ENCODE measurements around the gene PGBD1. TPM values are rescaled to one million over a fixed set of nuclear protein-coding genes. Genes with fewer than 3 reads are reported as not detected.

PGBD1 gene
- polyA plus RNA-seq, 1 of the 3 experiments (the other 2 are of a cell fraction): 2.5 TPM

DNA sequence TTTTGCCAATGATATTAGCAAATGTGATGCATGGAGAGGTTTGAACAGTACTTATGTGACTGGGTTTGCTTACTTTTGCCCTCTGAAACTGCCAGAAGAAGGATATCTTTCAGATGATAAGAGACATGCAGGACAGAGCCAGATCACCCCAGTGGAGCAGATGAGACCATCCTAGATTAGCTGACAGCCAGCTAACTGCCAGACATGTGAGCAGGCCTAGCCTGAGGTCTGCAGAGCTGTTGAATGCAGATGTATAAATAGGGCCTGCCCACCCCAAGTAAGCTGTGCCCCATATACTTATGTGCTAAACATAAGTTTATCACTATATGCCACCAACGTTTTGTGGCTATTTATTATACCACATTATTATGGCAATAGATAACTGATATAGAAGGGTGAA, 48.7 kb downstream of the PGBD1 start:
- Histone ChIP-seq H3K4me2 (no peak overlapping the region), H3F3A (replicated peaks; ENCODE audit: insufficient read depth) (peaks cover 8% of the 10 kb centered on the region), H3K27ac (ENCODE audit: low read depth in 2 of 2, low read length in 1 of 2) (peak overlapping the region in 1 of 2 experiments; percentile 55; a peak in 1 of 4 replicates), H3K4me1 (ENCODE audit: control insufficient read depth in 1 of 2, insufficient read depth in 2 of 2, low read depth in 1 of 2, low read length in 1 of 2) (peaks cover 0 to 6% of the 10 kb centered on the region in 2 experiments; a peak in 2 of 4 replicates), H3K9me3 (peaks cover 4% of the 10 kb centered on the region), H3K27me3 (ENCODE audit: insufficient read depth) (no peaks in the 10 kb centered on the region), H3K9ac (no peak overlapping the region), H4K20me1 (ENCODE audit: insufficient read depth) (no peaks in the 10 kb centered on the region), H3K79me2 (ENCODE audit: insufficient read depth) (no peaks in the 10 kb centered on the region), H2AFZ (ENCODE audit: low read depth) (no peak overlapping the region), H3K9me2 (no peaks in the 10 kb centered on the region), H3K4me3 (ENCODE audit: low read depth in 2 of 2, low read length in 1 of 2) (no peak overlapping the region), H3K36me3 (replicated peaks in 1 of 2; ENCODE audit: control insufficient read depth in 1 of 2, insufficient read depth in 2 of 2, low read length in 1 of 2) (peaks cover 6 to 11% of the 10 kb centered on the region in 2 experiments)
- CTCF ChIA-PET: no interaction called here
- DNase-seq: no peak
- TF ChIP-seq, protein P1, sequence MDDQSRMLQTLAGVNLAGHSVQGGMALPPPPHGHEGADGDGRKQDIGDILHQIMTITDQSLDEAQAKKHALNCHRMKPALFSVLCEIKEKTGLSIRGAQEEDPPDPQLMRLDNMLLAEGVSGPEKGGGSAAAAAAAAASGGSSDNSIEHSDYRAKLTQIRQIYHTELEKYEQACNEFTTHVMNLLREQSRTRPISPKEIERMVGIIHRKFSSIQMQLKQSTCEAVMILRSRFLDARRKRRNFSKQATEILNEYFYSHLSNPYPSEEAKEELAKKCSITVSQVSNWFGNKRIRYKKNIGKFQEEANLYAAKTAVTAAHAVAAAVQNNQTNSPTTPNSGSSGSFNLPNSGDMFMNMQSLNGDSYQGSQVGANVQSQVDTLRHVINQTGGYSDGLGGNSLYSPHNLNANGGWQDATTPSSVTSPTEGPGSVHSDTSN (IDR thresholded peaks at IDR 0.05): no peak
- TF ChIP-seq CHD2 (IDR thresholded peaks at IDR 0.05; ENCODE audit: low read length, partially characterized antibody): peak; percentile 25
- TF ChIP-seq MEF2A (IDR thresholded peaks at IDR 0.05; ENCODE audit: borderline replicate concordance, low read depth): no peak
- peak; percentile 66; the same call in 1 of the 2 replicates for TF ChIP-seq MXI1 (IDR thresholded peaks at IDR 0.05; ENCODE audit: low read depth, low read length)
- POLR2A ChIA-PET: no interaction called here
- WGBS (ENCODE audit: low lambda C conversion rate): 0% methylated on average over 1 of the region's 1 CpG

DNA sequence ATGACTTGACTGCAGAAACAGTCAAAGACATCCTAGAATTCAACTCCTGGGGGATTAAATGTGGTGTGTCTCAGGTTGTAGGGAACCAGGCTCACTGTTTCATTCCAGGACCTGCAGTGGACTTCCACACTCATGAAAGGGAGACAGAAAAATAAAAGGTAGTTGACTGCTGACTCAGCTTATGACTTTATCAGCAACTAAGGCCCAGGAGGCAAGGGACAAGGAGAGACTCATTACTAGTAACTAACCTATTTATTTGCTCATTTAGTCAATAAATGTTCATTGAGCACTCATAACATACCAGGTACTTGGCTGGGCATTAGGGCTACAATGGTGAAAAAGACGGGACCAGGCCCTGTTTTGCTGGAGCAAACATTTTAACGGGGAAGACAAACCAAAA, 51.7 kb downstream of the PGBD1 start:
- Histone ChIP-seq H4K20me1 (ENCODE audit: insufficient read depth) (no peaks in the 10 kb centered on the region), H3K27me3 (ENCODE audit: insufficient read depth) (no peaks in the 10 kb centered on the region), H3K4me2 (no peak overlapping the region), H2AFZ (ENCODE audit: low read depth) (no peak overlapping the region), H3K9ac (no peak overlapping the region), H3K79me2 (ENCODE audit: insufficient read depth) (no peaks in the 10 kb centered on the region), H3F3A (replicated peaks; ENCODE audit: insufficient read depth) (peaks cover 11% of the 10 kb centered on the region), H3K9me3 (no peaks in the 10 kb centered on the region), H3K36me3 (replicated peaks in 1 of 2; ENCODE audit: control insufficient read depth in 1 of 2, insufficient read depth in 2 of 2, low read length in 1 of 2) (no peaks in the 10 kb centered on the region), H3K27ac (ENCODE audit: low read depth in 2 of 2, low read length in 1 of 2) (no peak overlapping the region), H3K4me1 (ENCODE audit: control insufficient read depth in 1 of 2, insufficient read depth in 2 of 2, low read depth in 1 of 2, low read length in 1 of 2) (peaks cover 0 to 11% of the 10 kb centered on the region in 2 experiments; a peak in 2 of 4 replicates), H3K9me2 (no peaks in the 10 kb centered on the region), H3K4me3 (ENCODE audit: low read depth in 2 of 2, low read length in 1 of 2) (no peak overlapping the region)
- ChIA-PET POLR2A (no interaction called here), CTCF (interaction anchor here (1.1 kb wide), 1 partner anchor 17 kb away, joined by 5 read pairs; no protein-coding TSS in a partner anchor)
- WGBS (ENCODE audit: low lambda C conversion rate): 77% methylated on average over 2 of the region's 2 CpGs
- TF ChIP-seq FOXJ3 (CRISPR knock-in tag; IDR thresholded peaks at IDR 0.05) (no peak), RCOR1 (IDR thresholded peaks at IDR 0.05; ENCODE audit: low read length) (no peak), RFX5 (IDR thresholded peaks at IDR 0.05; ENCODE audit: low read length) (no peak), POLR2AphosphoS5 (IDR thresholded peaks at IDR 0.05; ENCODE audit: low read depth, low read length) (no peak), YY1 (IDR thresholded peaks at IDR 0.05; ENCODE audit: low read depth) (no peak)
- TF ChIP-seq, protein P1 (IDR thresholded peaks at IDR 0.05): no peak
- no peak for DNase-seq

DNA sequence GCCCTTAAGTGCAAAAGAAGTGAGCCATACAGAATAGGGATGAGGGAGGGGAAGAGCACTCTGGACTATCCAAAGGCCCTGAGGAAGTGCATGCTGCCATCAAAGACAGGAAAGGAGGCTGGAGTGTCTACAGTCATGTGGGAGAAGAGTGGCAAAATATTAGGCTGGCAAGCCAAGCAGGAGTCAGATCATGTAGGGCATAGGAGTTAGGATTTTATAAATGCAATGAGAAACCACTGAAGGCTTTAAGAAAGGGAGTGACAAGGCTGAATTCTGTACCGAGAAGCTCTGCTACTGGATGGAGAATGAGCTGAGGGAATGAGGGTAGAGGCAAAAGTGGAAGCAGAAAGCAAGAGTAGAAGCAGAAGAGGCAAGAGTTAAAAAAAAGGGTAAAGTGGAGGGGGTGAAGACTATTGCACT, 52.2 kb downstream of the PGBD1 start:
- POLR2A ChIA-PET: interaction anchor here (0.8 kb wide), 1 partner anchor 10 kb away, joined by 3 read pairs; no protein-coding TSS in a partner anchor
- 92% methylated on average over 1 of the region's 1 CpG for WGBS (ENCODE audit: low lambda C conversion rate)

More for the DNA sequence above, 52.2 kb downstream of the PGBD1 start:
- Histone ChIP-seq H3K4me2 (no peak overlapping the region), H3K9me3 (no peaks in the 10 kb centered on the region), H3K9me2 (no peaks in the 10 kb centered on the region), H3K4me1 (ENCODE audit: control insufficient read depth in 1 of 2, insufficient read depth in 2 of 2, low read depth in 1 of 2, low read length in 1 of 2) (peaks cover 0 to 11% of the 10 kb centered on the region in 2 experiments; a peak in 2 of 4 replicates), H3K27me3 (ENCODE audit: insufficient read depth) (no peaks in the 10 kb centered on the region), H2AFZ (ENCODE audit: low read depth) (no peak overlapping the region), H3K9ac (no peak overlapping the region), H4K20me1 (ENCODE audit: insufficient read depth) (no peaks in the 10 kb centered on the region), H3K4me3 (ENCODE audit: low read depth in 2 of 2, low read length in 1 of 2) (no peak overlapping the region), H3K36me3 (replicated peaks in 1 of 2; ENCODE audit: control insufficient read depth in 1 of 2, insufficient read depth in 2 of 2, low read length in 1 of 2) (no peaks in the 10 kb centered on the region), H3F3A (replicated peaks; ENCODE audit: insufficient read depth) (peaks cover 11% of the 10 kb centered on the region), H3K79me2 (ENCODE audit: insufficient read depth) (no peaks in the 10 kb centered on the region), H3K27ac (ENCODE audit: low read depth in 2 of 2, low read length in 1 of 2) (no peak overlapping the region)
- CTCF ChIA-PET: interaction anchor here (0.9 kb wide), 1 partner anchor 22 kb away, joined by 5 read pairs; no protein-coding TSS in a partner anchor
- TF ChIP-seq GATA2 (CRISPR knock-in tag; IDR thresholded peaks at IDR 0.05): no peak
- TF ChIP-seq TAF1 (IDR thresholded peaks at IDR 0.05; ENCODE audit: borderline replicate concordance, low read depth, low read length): no peak
- no peak for TF ChIP-seq FOSL2 (IDR thresholded peaks at IDR 0.05; ENCODE audit: borderline replicate concordance, low read depth)
- no peak for TF ChIP-seq GABPA (IDR thresholded peaks at IDR 0.05; ENCODE audit: low read depth)
- no peak for TF ChIP-seq NFIC (IDR thresholded peaks at IDR 0.05; ENCODE audit: borderline replicate concordance)
- no peak for TF ChIP-seq POLR2AphosphoS5 (IDR thresholded peaks at IDR 0.05; ENCODE audit: low read depth, low read length)
- TF ChIP-seq EP300 (IDR thresholded peaks at IDR 0.05; ENCODE audit: borderline replicate concordance in 1 of 2, low read depth in 1 of 2, low read length in 1 of 2): no peak
- TF ChIP-seq, protein P1 (IDR thresholded peaks at IDR 0.05): no peak
- no peak for TF ChIP-seq NRF1 (IDR thresholded peaks at IDR 0.05; ENCODE audit: low read depth, low read length)
- no peak for TF ChIP-seq TCF12 (IDR thresholded peaks at IDR 0.05)
- TF ChIP-seq RXRA (IDR thresholded peaks at IDR 0.05; ENCODE audit: borderline replicate concordance, low read depth): no peak
- no peak for DNase-seq
